GM06990 (cell line): ENCODE data around the gene TNFSF15.

Experiments used
- DNase-seq: peaks from one replicate; pipeline ENCODE4 v3.0.0-alpha.2; 2011; ENCODE audit not compliant: insufficient read length; ENCODE audit errors: extremely low read depth
- H3K27me3 ChIP-seq: replicated peaks from 2 replicates; pipeline ENCODE4 v1.6.0; 2011; ENCODE audit warnings: low read length; ENCODE audit not compliant: control insufficient read depth, insufficient read depth
- H3K36me3 ChIP-seq: 2 replicates; pipeline ENCODE4 v1.5.1; 2011; ENCODE audit warnings: low read length; ENCODE audit not compliant: control insufficient read depth, insufficient read depth
- H3K4me3 ChIP-seq: replicated peaks from 2 replicates; pipeline ENCODE4 v1.5.1; 2011; ENCODE audit warnings: low read depth, mild to moderate bottlenecking, control low read depth, low read length
- CTCF ChIP-seq: IDR thresholded peaks from 2 replicates; pipeline ENCODE4 v1.5.1; 2011; ENCODE audit warnings: low read length, control low read depth, mild to moderate bottlenecking, inconsistent platforms; ENCODE audit not compliant: insufficient read depth, poor library complexity, severe bottlenecking

The TNFSF15 gene

GRCh38 chr9:114811966-114812636, 6.3 kb upstream of the TNFSF15 start:
- Histone ChIP-seq H3K4me3 (no peak overlapping the region), H3K36me3 (no peaks in the 10 kb centered on the region), H3K27me3 (peaks cover 2% of the 10 kb centered on the region)
- no peak for TF ChIP-seq CTCF
- no peak for DNase-seq

- H3K27me3 ChIP-seq: peaks cover 2% of the 10 kb centered on the region
- no peak overlapping the region for H3K4me3 ChIP-seq
- no peaks in the 10 kb centered on the region for H3K36me3 ChIP-seq
- DNase-seq: no peak
- no peak for TF ChIP-seq CTCF
These were observed 5.5 kb upstream of the TNFSF15 start for GRCh38 chr9:114811301-114811700.

DNA sequence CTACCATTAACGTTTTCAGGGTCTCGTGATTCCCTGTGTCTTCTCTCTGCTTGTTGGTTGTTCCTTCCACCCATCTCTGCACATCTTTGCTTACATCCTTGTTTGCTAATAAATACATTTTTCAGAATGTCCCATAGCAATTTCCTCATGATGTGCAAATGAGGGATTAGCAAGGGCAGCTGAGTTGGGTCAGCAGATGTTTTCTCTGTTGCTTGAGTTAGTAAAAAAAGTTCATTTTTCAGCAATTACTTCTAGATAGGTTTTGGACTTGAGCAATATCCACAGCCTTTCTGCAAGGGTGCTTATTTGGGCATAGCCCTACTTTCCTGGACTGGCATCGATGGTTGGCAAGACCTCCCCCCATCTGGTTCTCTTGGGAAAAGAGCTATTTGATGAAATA, 4.8 kb upstream of the TNFSF15 start:
- Histone ChIP-seq H3K36me3 (no peaks in the 10 kb centered on the region), H3K4me3 (no peak overlapping the region), H3K27me3 (peaks cover 2% of the 10 kb centered on the region)
- no peak for DNase-seq
- no peak for TF ChIP-seq CTCF

DNA sequence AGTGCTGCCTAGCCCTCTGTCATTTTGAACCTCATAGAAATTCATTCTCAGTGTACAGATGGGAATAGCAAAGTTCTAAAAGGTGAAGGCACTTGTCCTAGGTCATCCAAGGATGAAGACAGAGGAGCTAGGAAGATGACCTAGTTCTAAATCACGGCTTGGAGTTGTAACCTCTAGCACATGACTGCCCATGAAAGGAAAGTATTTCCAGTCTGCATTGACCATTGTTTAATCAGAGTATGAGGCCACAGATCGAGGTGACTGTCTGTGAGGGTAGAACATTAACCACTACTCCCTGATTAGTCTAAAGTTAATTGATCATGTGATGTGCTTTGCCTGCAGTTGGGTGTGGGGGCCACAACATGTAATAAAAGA, 674 bp upstream of the TNFSF15 start:
- DNase-seq: no peak
- Histone ChIP-seq H3K27me3 (peaks cover 2% of the 10 kb centered on the region; the same call in 1 of the 2 replicates), H3K4me3 (no peak overlapping the region), H3K36me3 (no peaks in the 10 kb centered on the region)
- TF ChIP-seq CTCF: no peak

GRCh38 chr9:114804505-114804904, 1.3 kb downstream of the TNFSF15 start:
- H3K36me3 ChIP-seq: no peaks in the 10 kb centered on the region
- TF ChIP-seq CTCF: no peak
- H3K4me3 ChIP-seq: no peak overlapping the region
- no peak for DNase-seq
- H3K27me3 ChIP-seq: peaks cover 2% of the 10 kb centered on the region
